Upper lobe of left lung (tissue), 6 donors: ENCODE measurements around the gene NT5DC1. TPM values are rescaled to one million over a fixed set of nuclear protein-coding genes. Genes with fewer than 3 reads are reported as not detected.
A peak's percentile ranks its signal among the peaks of the same experiment; 100 is the strongest.

Source experiments
- ATAC-seq, 2 donors: fragments of 200-7000 bp; cut with Tn5 transposase; one replicate each; pipeline ENCODE4 v1.9.1; 2022; ENCODE audit warnings: mild to moderate bottlenecking in 2 of 2, moderate library complexity in 2 of 2; ENCODE audit not compliant: low FRiP score in 2 of 2
- DNase-seq, 2 donors: peaks; one replicate each; pipeline ENCODE4 v3.0.0-alpha.2; 2019 to 2020
- H3K27ac ChIP-seq, 4 donors: fragments of 200-600 bp; sonication (generic); one replicate each; pipeline ENCODE4 v1.5.1; 2016 to 2019
- H3K27me3 ChIP-seq, 4 donors: fragments of 200-600 bp; sonication (generic); one replicate each; pipeline ENCODE4 v1.5.1; 2017 to 2019
- H3K36me3 ChIP-seq, 4 donors: fragments of 200-600 bp; sonication (generic); one replicate each; pipeline ENCODE4 v1.5.1; 2016 to 2019
- H3K4me1 ChIP-seq, 4 donors: fragments of 200-600 bp; sonication (generic); one replicate each; pipeline ENCODE4 v1.5.1; 2018 to 2019
- H3K4me3 ChIP-seq, 4 donors: fragments of 200-600 bp; sonication (generic); one replicate each; pipeline ENCODE4 v1.5.1; 2017 to 2019; ENCODE audit warnings: mild to moderate bottlenecking in 2 of 4, moderate library complexity in 1 of 4
- H3K9me3 ChIP-seq, 4 donors: fragments of 200-600 bp; sonication (generic); one replicate each; pipeline ENCODE4 v1.5.1; 2018 to 2019
- CTCF ChIP-seq, 6 experiments: fragments of 450-650 bp in 4 of 6; fragments of 200-600 bp in 2 of 6; sonication (generic) in 2 of 6; IDR thresholded peaks; one replicate each; pipeline ENCODE4 v1.5.1; 2016 to 2019; ENCODE audit warnings: antibody characterized with exemption in 6 of 6
- EP300 ChIP-seq, 4 donors: sonication (generic); formaldehyde crosslinking; IDR thresholded peaks; one replicate each; pipeline ENCODE4 v1.5.1; 2017; ENCODE audit warnings: antibody characterized with exemption in 4 of 4, control low read depth in 2 of 4
- POLR2A ChIP-seq, 4 donors: fragments of 450-650 bp; IDR thresholded peaks; one replicate each; pipeline ENCODE4 v1.5.1; 2016 to 2017; ENCODE audit warnings: antibody characterized with exemption in 4 of 4, mild to moderate bottlenecking in 2 of 4
- POLR2AphosphoS5 ChIP-seq, 2 donors: sonication (generic); formaldehyde crosslinking; IDR thresholded peaks; one replicate each; pipeline ENCODE4 v1.5.1; 2017; ENCODE audit warnings: antibody characterized with exemption in 2 of 2
- WGBS, 2 donors: methylation state at CpG; one replicate each; pipeline ENCODE4 v1.1.5; 2017 to 2018; 5-methylcytosine and 5-hydroxymethylcytosine counted together
- total RNA-seq, 6 donors: library from RNA; depleted of rRNA in 4 of 6; stranded (reverse); fragments of >200 nt in 4 of 6; gene quantifications; one replicate each; pipeline versions ENCODE4 v1.1.0 to v1.2.1, GENCODE V29; 2016 to 2021
- donor health status: DM: no; HTN: no; CAD: no; lungs with moderate emphysema.
- donor health status: DM: no; HTN: yes; CAD: no; lungs with severe emphysema.

The NT5DC1 gene
- total RNA-seq, 6 donors from 2014 or later = 5.4 to 55.6 (median 28.8) TPM

GRCh38 chr6:116104636-116105035 is 4.0 kb downstream of the NT5DC1 start:
- DNase-seq = no peak
- Histone ChIP-seq H3K27me3 (no peaks in the 10 kb centered on the region), H3K4me1 (peaks cover 23 to 56% (median 47%) of the 10 kb centered on the region in 4 donors), H3K4me3 (no peak overlapping the region), H3K36me3 (peaks cover 0 to 20% (median 3%) of the 10 kb centered on the region in 4 donors), H3K9me3 (no peaks in the 10 kb centered on the region), H3K27ac (no peak overlapping the region)
- 96 to 100% methylated on average over 1 of the region's 1 CpG for WGBS, 2 donors
- no peak for ATAC-seq
- TF ChIP-seq CTCF (IDR thresholded peaks at IDR 0.05) (no peak), POLR2AphosphoS5 (IDR thresholded peaks at IDR 0.05) (no peak), EP300 (IDR thresholded peaks at IDR 0.05) (no peak), POLR2A (IDR thresholded peaks at IDR 0.05) (no peak)

- Histone ChIP-seq H3K27me3 (no peaks in the 10 kb centered on the region), H3K36me3 (peaks cover 0 to 26% (median 5%) of the 10 kb centered on the region in 4 donors), H3K9me3 (no peaks in the 10 kb centered on the region), H3K4me1 (peaks cover 23 to 50% (median 45%) of the 10 kb centered on the region in 4 donors), H3K27ac (peak overlapping the region in 1 of 4 donors; percentile 14), H3K4me3 (no peak overlapping the region)
- ATAC-seq (no peak), DNase-seq (no peak)
- TF ChIP-seq POLR2AphosphoS5 (IDR thresholded peaks at IDR 0.05) (no peak), CTCF (IDR thresholded peaks at IDR 0.05) (no peak), POLR2A (IDR thresholded peaks at IDR 0.05) (no peak), EP300 (IDR thresholded peaks at IDR 0.05) (no peak)
- WGBS, 2 donors = 86 to 95% methylated on average over 3 of the region's 3 CpGs
These were observed 4.6 kb downstream of the NT5DC1 start for GRCh38 chr6:116105247-116105646.

DNA sequence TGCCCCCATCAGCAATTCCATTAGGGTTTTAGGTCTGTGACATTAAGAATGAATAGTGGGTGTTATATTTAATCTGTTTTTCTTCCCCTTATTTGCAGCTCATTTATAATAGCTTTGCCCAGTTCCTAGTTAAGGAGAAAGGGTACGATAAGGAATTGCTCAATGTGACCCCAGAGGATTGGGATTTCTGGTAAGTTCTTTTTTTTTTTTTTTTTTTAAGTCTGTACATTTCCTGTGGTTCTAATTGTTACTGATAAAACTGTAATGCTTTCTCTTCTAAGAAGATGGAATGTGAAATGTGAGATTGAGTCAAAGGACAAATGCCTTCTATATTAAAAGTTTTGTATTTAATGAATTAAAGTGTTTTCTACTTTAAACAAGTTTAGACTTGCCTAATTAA is 5.5 kb downstream of the NT5DC1 start:
- Histone ChIP-seq H3K27me3 (no peaks in the 10 kb centered on the region), H3K4me1 (peaks cover 23 to 49% (median 44%) of the 10 kb centered on the region in 4 donors), H3K9me3 (no peaks in the 10 kb centered on the region), H3K27ac (peak overlapping the region in 1 of 4 donors; percentile 14), H3K4me3 (no peak overlapping the region), H3K36me3 (peaks cover 5 to 35% (median 13%) of the 10 kb centered on the region in 4 donors)
- TF ChIP-seq POLR2A (IDR thresholded peaks at IDR 0.05) = no peak
- TF ChIP-seq EP300 (IDR thresholded peaks at IDR 0.05) = no peak
- TF ChIP-seq POLR2AphosphoS5 (IDR thresholded peaks at IDR 0.05) = no peak
- no peak for TF ChIP-seq CTCF (IDR thresholded peaks at IDR 0.05)
- WGBS, 2 donors = 15 to 22% methylated on average over 1 of the region's 1 CpG
- DNase-seq (no peak), ATAC-seq (no peak)

GRCh38 chr6:116108836-116109235 is 8.2 kb downstream of the NT5DC1 start:
- WGBS, 2 donors = 31 to 58% methylated on average over 1 of the region's 1 CpG

More at GRCh38 chr6:116108836-116109235, 8.2 kb downstream of the NT5DC1 start:
- Histone ChIP-seq H3K27ac (no peak overlapping the region), H3K4me3 (no peak overlapping the region), H3K4me1 (peaks cover 0 to 27% (median 21%) of the 10 kb centered on the region in 4 donors), H3K9me3 (no peaks in the 10 kb centered on the region), H3K36me3 (peaks cover 5 to 55% (median 26%) of the 10 kb centered on the region in 4 donors), H3K27me3 (no peaks in the 10 kb centered on the region)
- DNase-seq (no peak), ATAC-seq (no peak)
- TF ChIP-seq EP300 (IDR thresholded peaks at IDR 0.05) = no peak
- no peak for TF ChIP-seq POLR2AphosphoS5 (IDR thresholded peaks at IDR 0.05)
- no peak for TF ChIP-seq CTCF (IDR thresholded peaks at IDR 0.05)
- TF ChIP-seq POLR2A (IDR thresholded peaks at IDR 0.05) = no peak
